Neural cell (in vitro differentiated cells): ENCODE data around the gene COL25A1. TPM values are rescaled to one million over a fixed set of nuclear protein-coding genes. Genes with fewer than 3 reads are reported as not detected.

Source experiments
- H2AFZ ChIP-seq: fragments of 200-600, 300-800 bp; sonication (generic), shearing (Covaris generic); 2 replicates; pipeline ENCODE4 v1.6.0; 2014; ENCODE audit warnings: low read depth, mild to moderate bottlenecking, antibody characterized with exemption, low read length, moderate library complexity
- H3F3A ChIP-seq: fragments of 200-600 bp; shearing (Covaris generic); 2 replicates; pipeline ENCODE4 v1.6.1; 2016; ENCODE audit warnings: mild to moderate bottlenecking, moderate library complexity, mixed read lengths, antibody characterized with exemption, low read length; ENCODE audit not compliant: insufficient read depth, poor library complexity, severe bottlenecking
- H3K27ac ChIP-seq: fragments of 200-600, 300-800 bp; sonication (generic), shearing (Covaris generic); 2 replicates; pipeline ENCODE4 v1.5.1; 2014; ENCODE audit warnings: mild to moderate bottlenecking, low read length, moderate library complexity
- H3K27me3 ChIP-seq: fragments of 300-800, 200-600 bp; sonication (generic), shearing (Covaris generic); 2 replicates; pipeline ENCODE4 v1.6.0; 2014; ENCODE audit warnings: mild to moderate bottlenecking, low read depth, low read length, moderate library complexity; ENCODE audit not compliant: insufficient read depth
- H3K36me3 ChIP-seq: fragments of 300-800, 200-600 bp; sonication (generic), shearing (Covaris generic); 2 replicates; pipeline ENCODE4 v1.5.1; 2014; ENCODE audit warnings: mild to moderate bottlenecking, antibody characterized with exemption, low read length, moderate library complexity; ENCODE audit not compliant: insufficient read depth
- H3K4me2 ChIP-seq: fragments of 300-800, 200-600 bp; sonication (generic), shearing (Covaris generic); 2 replicates; pipeline ENCODE4 v1.6.0; 2014; ENCODE audit warnings: mild to moderate bottlenecking, low read length
- H3K4me3 ChIP-seq: fragments of 300-800, 200-600 bp; sonication (generic), shearing (Covaris generic); 2 replicates; pipeline ENCODE4 v1.5.1; 2014; ENCODE audit warnings: mild to moderate bottlenecking, low read length, moderate library complexity
- H3K79me2 ChIP-seq: fragments of 200-600 bp; shearing (Covaris generic); replicated peaks from 2 replicates; pipeline ENCODE4 v1.6.0; 2014; ENCODE audit warnings: mild to moderate bottlenecking, low read length, moderate library complexity; ENCODE audit not compliant: insufficient read depth
- H3K9ac ChIP-seq: fragments of 300-800, 200-600 bp; sonication (generic), shearing (Covaris generic); 2 replicates; pipeline ENCODE4 v1.6.1; 2016; ENCODE audit warnings: mild to moderate bottlenecking, low read length, mixed read lengths
- H3K9me2 ChIP-seq: fragments of 200-600 bp; shearing (Covaris generic); 2 replicates; pipeline ENCODE4 v1.6.1; 2016; ENCODE audit warnings: mild to moderate bottlenecking, low read length, mixed read lengths; ENCODE audit not compliant: insufficient read depth
- H3K9me3 ChIP-seq: fragments of 200-600, 300-800 bp; sonication (generic), shearing (Covaris generic); 2 replicates; pipeline ENCODE4 v1.6.1; 2016; ENCODE audit warnings: mild to moderate bottlenecking, mixed run types, low read length, moderate library complexity, mixed read lengths
- H4K20me1 ChIP-seq: fragments of 200-600 bp; shearing (Covaris generic); 2 replicates; pipeline ENCODE4 v1.6.1; 2016; ENCODE audit warnings: mild to moderate bottlenecking, mixed run types; ENCODE audit not compliant: insufficient read depth
- EP300 ChIP-seq: fragments of 450-650 bp; conservative IDR thresholded peaks from 2 replicates; pipeline ENCODE4 v1.6.1; 2014; ENCODE audit warnings: antibody characterized with exemption, mild to moderate bottlenecking, moderate library complexity; ENCODE audit not compliant: poor library complexity, severe bottlenecking
- EZH2 ChIP-seq: fragments of 200-600, 300-800 bp; shearing (Covaris generic), sonication (generic); IDR thresholded peaks from 2 replicates; pipeline ENCODE4 v1.6.1; 2014; ENCODE audit warnings: antibody characterized with exemption, low read length, borderline replicate concordance, mild to moderate bottlenecking; ENCODE audit not compliant: insufficient read depth, poor library complexity, severe bottlenecking
- MXI1 ChIP-seq: fragments of 450-650 bp; conservative IDR thresholded peaks from 2 replicates; pipeline ENCODE4 v1.6.1; 2014; ENCODE audit warnings: antibody characterized with exemption, mild to moderate bottlenecking; ENCODE audit not compliant: poor library complexity, severe bottlenecking
- POLR2AphosphoS5 ChIP-seq: IDR thresholded peaks from 2 replicates; pipeline ENCODE4 v1.6.1; 2012
- RAD21 ChIP-seq: fragments of 450-650 bp; conservative IDR thresholded peaks from 2 replicates; pipeline ENCODE4 v1.6.1; 2014; ENCODE audit warnings: antibody characterized with exemption, mild to moderate bottlenecking, moderate library complexity
- SMC3 ChIP-seq: fragments of 450-650 bp; conservative IDR thresholded peaks from 2 replicates; pipeline ENCODE4 v1.6.1; 2014; ENCODE audit warnings: antibody characterized with exemption, mild to moderate bottlenecking, moderate library complexity; ENCODE audit not compliant: poor library complexity
- TAF1 ChIP-seq: IDR thresholded peaks from 2 replicates; pipeline ENCODE4 v1.6.1; 2012; ENCODE audit warnings: low read depth
- polyA plus RNA-seq: library from polyadenylated mRNA; depleted of rRNA; stranded (reverse); fragments of >200 nt; gene quantifications from 2 replicates; pipeline ENCODE4 v1.2.3, GENCODE V29; 2014
- TF ChIP-seq, protein P1 (sequence below): fragments of 450-650 bp; IDR thresholded peaks from 2 replicates; pipeline ENCODE4 v1.5.1; 2014; ENCODE audit warnings: antibody characterized with exemption, mild to moderate bottlenecking, moderate library complexity; ENCODE audit not compliant: poor library complexity, severe bottlenecking
- TF ChIP-seq, protein P2 (sequence below): IDR thresholded peaks from 2 replicates; pipeline ENCODE4 v1.6.1; 2012; ENCODE audit warnings: borderline replicate concordance

The COL25A1 gene
- polyA plus RNA-seq, 1 donor from 2014 or later, result 32.3 TPM

DNA sequence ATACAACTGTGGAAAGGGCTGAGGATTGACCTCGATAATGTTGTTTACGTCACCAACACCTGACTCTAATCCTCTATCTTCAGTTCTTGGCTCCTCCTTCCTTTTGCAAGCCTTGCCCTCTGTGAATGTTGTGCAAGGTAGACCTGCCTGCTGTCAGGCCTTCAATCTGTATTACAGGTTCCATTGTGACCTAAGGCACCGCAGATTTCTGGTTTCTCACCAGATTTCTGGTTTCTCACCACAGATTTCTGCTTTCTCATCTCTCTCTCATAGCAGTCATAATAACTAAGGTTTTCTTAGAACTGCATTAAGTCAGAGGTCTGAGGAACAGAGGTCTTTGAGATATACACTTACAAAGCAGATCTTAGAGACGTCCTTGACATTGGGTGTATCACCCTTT lies 488.1 kb downstream of the COL25A1 start:
- Histone ChIP-seq H4K20me1 (no peaks in the 10 kb centered on the region), H3K27me3 (no peaks in the 10 kb centered on the region), H3K36me3 (no peaks in the 10 kb centered on the region), H3K4me2 (no peak overlapping the region), H3K9me2 (no peaks in the 10 kb centered on the region), H2AFZ (no peak overlapping the region), H3K4me3 (no peak overlapping the region), H3K27ac (no peak overlapping the region), H3K9me3 (no peaks in the 10 kb centered on the region), H3K79me2 (no peaks in the 10 kb centered on the region), H3F3A (no peaks in the 10 kb centered on the region), H3K9ac (no peak overlapping the region)
- TF ChIP-seq TAF1 (no peak), MXI1 (no peak), EZH2 (no peak)
- TF ChIP-seq, protein P1, sequence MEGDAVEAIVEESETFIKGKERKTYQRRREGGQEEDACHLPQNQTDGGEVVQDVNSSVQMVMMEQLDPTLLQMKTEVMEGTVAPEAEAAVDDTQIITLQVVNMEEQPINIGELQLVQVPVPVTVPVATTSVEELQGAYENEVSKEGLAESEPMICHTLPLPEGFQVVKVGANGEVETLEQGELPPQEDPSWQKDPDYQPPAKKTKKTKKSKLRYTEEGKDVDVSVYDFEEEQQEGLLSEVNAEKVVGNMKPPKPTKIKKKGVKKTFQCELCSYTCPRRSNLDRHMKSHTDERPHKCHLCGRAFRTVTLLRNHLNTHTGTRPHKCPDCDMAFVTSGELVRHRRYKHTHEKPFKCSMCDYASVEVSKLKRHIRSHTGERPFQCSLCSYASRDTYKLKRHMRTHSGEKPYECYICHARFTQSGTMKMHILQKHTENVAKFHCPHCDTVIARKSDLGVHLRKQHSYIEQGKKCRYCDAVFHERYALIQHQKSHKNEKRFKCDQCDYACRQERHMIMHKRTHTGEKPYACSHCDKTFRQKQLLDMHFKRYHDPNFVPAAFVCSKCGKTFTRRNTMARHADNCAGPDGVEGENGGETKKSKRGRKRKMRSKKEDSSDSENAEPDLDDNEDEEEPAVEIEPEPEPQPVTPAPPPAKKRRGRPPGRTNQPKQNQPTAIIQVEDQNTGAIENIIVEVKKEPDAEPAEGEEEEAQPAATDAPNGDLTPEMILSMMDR, result no peak

- Histone ChIP-seq H3K27ac (no peak overlapping the region), H3K79me2 (no peaks in the 10 kb centered on the region), H3K9me3 (no peaks in the 10 kb centered on the region), H3K9ac (no peak overlapping the region), H3K36me3 (no peaks in the 10 kb centered on the region), H3K4me3 (no peak overlapping the region), H2AFZ (no peak overlapping the region), H3K27me3 (no peaks in the 10 kb centered on the region), H3F3A (no peaks in the 10 kb centered on the region), H3K4me2 (no peak overlapping the region), H4K20me1 (no peaks in the 10 kb centered on the region), H3K9me2 (no peaks in the 10 kb centered on the region)
- TF ChIP-seq MXI1, result no peak
- TF ChIP-seq POLR2AphosphoS5, result no peak
- TF ChIP-seq, protein P2, sequence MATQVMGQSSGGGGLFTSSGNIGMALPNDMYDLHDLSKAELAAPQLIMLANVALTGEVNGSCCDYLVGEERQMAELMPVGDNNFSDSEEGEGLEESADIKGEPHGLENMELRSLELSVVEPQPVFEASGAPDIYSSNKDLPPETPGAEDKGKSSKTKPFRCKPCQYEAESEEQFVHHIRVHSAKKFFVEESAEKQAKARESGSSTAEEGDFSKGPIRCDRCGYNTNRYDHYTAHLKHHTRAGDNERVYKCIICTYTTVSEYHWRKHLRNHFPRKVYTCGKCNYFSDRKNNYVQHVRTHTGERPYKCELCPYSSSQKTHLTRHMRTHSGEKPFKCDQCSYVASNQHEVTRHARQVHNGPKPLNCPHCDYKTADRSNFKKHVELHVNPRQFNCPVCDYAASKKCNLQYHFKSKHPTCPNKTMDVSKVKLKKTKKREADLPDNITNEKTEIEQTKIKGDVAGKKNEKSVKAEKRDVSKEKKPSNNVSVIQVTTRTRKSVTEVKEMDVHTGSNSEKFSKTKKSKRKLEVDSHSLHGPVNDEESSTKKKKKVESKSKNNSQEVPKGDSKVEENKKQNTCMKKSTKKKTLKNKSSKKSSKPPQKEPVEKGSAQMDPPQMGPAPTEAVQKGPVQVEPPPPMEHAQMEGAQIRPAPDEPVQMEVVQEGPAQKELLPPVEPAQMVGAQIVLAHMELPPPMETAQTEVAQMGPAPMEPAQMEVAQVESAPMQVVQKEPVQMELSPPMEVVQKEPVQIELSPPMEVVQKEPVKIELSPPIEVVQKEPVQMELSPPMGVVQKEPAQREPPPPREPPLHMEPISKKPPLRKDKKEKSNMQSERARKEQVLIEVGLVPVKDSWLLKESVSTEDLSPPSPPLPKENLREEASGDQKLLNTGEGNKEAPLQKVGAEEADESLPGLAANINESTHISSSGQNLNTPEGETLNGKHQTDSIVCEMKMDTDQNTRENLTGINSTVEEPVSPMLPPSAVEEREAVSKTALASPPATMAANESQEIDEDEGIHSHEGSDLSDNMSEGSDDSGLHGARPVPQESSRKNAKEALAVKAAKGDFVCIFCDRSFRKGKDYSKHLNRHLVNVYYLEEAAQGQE, result no peak
- no peak for TF ChIP-seq SMC3
- TF ChIP-seq TAF1, result no peak
- no peak for TF ChIP-seq EP300
- TF ChIP-seq EZH2, result no peak
- TF ChIP-seq, protein P1, result no peak
- no peak for TF ChIP-seq RAD21
Measured at GRCh38 chr4:108813261-108813660, 489.2 kb downstream of the COL25A1 start.
